ENCODE measurements around the gene RASSF6. TPM values are rescaled to one million over a fixed set of nuclear protein-coding genes. Genes with fewer than 3 reads are reported as not detected.

The RASSF6 gene
- total and polyA plus RNA-seq, 2 of the 8 experiments (the other 6 are each of a cell fraction or from before 2014, with no cell fraction given), result 0.03 to 0.28 TPM

DNA sequence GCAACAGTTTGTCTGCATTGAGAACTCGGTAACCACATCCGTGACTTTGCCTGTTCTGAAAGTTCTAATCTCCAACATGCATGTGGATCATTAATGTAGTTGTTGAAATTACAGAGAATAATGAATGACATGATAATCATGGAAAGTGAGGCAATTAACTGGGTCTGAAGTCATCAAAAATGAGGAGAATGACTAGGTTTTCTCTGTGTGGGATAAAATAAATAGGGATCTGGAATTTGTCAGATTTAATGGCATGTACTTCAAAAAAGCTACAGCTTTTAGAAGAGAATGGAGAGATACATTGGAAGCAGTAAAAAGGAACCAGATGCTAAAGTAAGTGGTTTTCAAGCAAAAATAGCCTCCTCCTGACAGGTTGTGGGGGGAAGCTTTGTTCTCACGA, 79.4 kb downstream of the RASSF6 start (continued):
- TF ChIP-seq HDAC6 (IDR thresholded peaks at IDR 0.05; ENCODE audit: low read depth, low read length) (no peak), KDM1A (IDR thresholded peaks at IDR 0.05; ENCODE audit: borderline replicate concordance, low read length) (no peak), KDM4A (IDR thresholded peaks at IDR 0.05; ENCODE audit: low read depth, low read length, severe bottlenecking) (no peak)

Measured in H1 (cell line).